Esophagus squamous epithelium (tissue), 4 donors: ENCODE results near the gene NKX2-3.

ENCODE experiments used
- POLR2A ChIP-seq, 4 donors: fragments of 450-650 bp; IDR thresholded peaks; one replicate each; pipeline ENCODE4 v1.6.1; 2017; ENCODE audit warnings: antibody characterized with exemption in 4 of 4, mild to moderate bottlenecking in 4 of 4, moderate library complexity in 3 of 4
- TF ChIP-seq, protein P1 (sequence below), 6 experiments: fragments of 450-650 bp in 4 of 6; fragments of 200-600 bp in 2 of 6; sonication (generic) in 2 of 6; IDR thresholded peaks; one replicate each; pipeline ENCODE4 v1.5.1; 2016 to 2019; ENCODE audit warnings: antibody characterized with exemption in 6 of 6, mild to moderate bottlenecking in 4 of 6, moderate library complexity in 4 of 6

DNA sequence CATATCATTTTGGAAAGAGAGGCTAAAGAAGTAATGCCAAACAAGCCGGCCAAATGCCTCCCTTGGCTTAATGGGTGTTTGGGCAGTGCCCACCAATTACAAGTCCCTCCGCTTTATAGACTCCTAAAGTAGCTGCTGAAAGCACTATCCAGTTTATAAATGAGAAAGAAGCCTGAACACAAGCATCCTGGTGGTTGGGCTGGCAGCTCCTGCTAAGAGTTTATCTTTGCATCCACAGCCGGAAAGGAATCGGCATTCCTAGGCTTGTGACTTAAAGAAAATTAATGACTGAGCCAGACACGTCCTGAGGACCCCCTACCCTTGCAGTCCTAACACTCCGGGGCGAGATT lies 13.1 kb upstream of the NKX2-3 start:
- TF ChIP-seq, protein P1, sequence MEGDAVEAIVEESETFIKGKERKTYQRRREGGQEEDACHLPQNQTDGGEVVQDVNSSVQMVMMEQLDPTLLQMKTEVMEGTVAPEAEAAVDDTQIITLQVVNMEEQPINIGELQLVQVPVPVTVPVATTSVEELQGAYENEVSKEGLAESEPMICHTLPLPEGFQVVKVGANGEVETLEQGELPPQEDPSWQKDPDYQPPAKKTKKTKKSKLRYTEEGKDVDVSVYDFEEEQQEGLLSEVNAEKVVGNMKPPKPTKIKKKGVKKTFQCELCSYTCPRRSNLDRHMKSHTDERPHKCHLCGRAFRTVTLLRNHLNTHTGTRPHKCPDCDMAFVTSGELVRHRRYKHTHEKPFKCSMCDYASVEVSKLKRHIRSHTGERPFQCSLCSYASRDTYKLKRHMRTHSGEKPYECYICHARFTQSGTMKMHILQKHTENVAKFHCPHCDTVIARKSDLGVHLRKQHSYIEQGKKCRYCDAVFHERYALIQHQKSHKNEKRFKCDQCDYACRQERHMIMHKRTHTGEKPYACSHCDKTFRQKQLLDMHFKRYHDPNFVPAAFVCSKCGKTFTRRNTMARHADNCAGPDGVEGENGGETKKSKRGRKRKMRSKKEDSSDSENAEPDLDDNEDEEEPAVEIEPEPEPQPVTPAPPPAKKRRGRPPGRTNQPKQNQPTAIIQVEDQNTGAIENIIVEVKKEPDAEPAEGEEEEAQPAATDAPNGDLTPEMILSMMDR (IDR thresholded peaks at IDR 0.05) = no peak
- TF ChIP-seq POLR2A (IDR thresholded peaks at IDR 0.05) = no peak
